Prostate gland (tissue), 2 donors: ENCODE measurements around the gene RSPH3.
"Not testable (repeated sequence)": the region's sequence is repeated elsewhere in the genome, so short reads cannot be mapped to it uniquely, and the experiment has no call there.

Source experiments
- CTCF ChIP-seq, 4 experiments: fragments of 200-600 bp in 2 of 4; fragments of 450-650 bp in 2 of 4; sonication (generic) in 2 of 4; IDR thresholded peaks; 1 replicate in 3 of 4; 2 replicates in 1 of 4; pipeline ENCODE4 v1.5.1; 2016 to 2019; ENCODE audit warnings: antibody characterized with exemption in 4 of 4, mild to moderate bottlenecking in 2 of 4, moderate library complexity in 2 of 4
- POLR2AphosphoS5 ChIP-seq: sonication (generic); formaldehyde crosslinking; IDR thresholded peaks from one replicate; pipeline ENCODE4 v1.6.1; 2017; ENCODE audit warnings: antibody characterized with exemption

GRCh38 chr6:158952011-158952410 is 48.0 kb downstream of the RSPH3 start:
- TF ChIP-seq CTCF (IDR thresholded peaks at IDR 0.05); POLR2AphosphoS5: not testable (repeated sequence)
